GM12878 (cell line): Measurements from ENCODE around the gene GNAQ. TPM values are rescaled to one million over a fixed set of nuclear protein-coding genes. Genes with fewer than 3 reads are reported as not detected.

Experiments
- ATAC-seq: fragments of 200-7000 bp; cut with Tn5 transposase; 3 replicates; pipeline ENCODE4 v1.9.1; 2020; ENCODE audit warnings: mild to moderate bottlenecking, moderate library complexity
- BruUV-seq: library from RNA; stranded (reverse); fragments of 400-500 nt; replicated peaks from 2 replicates; lab custom pipeline; 2021; lab: Mats Ljungman, UMichigan
- CTCF ChIA-PET: fragments of 300-600 bp; sonication (Branson Sonifier 250); formaldehyde crosslinking; extraction: SDS; loops from one replicate; lab custom pipeline; 2021; ENCODE audit warnings: inconsistent platforms; lab: Yijun Ruan, JAX
- POLR2A ChIA-PET: fragments of 350-600 bp; formaldehyde crosslinking; extraction: SDS; loops from one replicate; lab custom pipeline; 2021; ENCODE audit warnings: inconsistent platforms; lab: Charles Lee
- RAD21 ChIA-PET: fragments of 300-600 bp; sonication (Branson Sonifier 250); formaldehyde crosslinking; loops from one replicate; lab custom pipeline; 2023; ENCODE audit warnings: antibody characterized with exemption; ENCODE audit not compliant: unreplicated experiment; lab: Charles Lee
- SMC1A ChIA-PET: fragments of 300-600 bp; sonication (Branson Sonifier 250); formaldehyde crosslinking; loops from one replicate; lab custom pipeline; 2023; ENCODE audit not compliant: unreplicated experiment, uncharacterized antibody; lab: Charles Lee
- DNase-seq: peaks from one replicate; pipeline ENCODE4 v3.0.0-alpha.2; 2011; ENCODE audit warnings: low read depth, low spot score
- FAIRE-seq: peaks from 3 replicates; lab custom pipeline; 2011; peaks lifted over from hg19 to GRCh38; lab: Jason Lieb, UNC
- H2AFZ ChIP-seq: 2 replicates; pipeline ENCODE4 v1.6.0; 2011; ENCODE audit warnings: low read depth, low read length, control low read depth; ENCODE audit not compliant: control insufficient read depth
- H3K27ac ChIP-seq: 2 replicates; pipeline ENCODE4 v1.5.1; 2011; ENCODE audit warnings: control low read depth; ENCODE audit not compliant: control insufficient read depth, insufficient read depth
- H3K27me3 ChIP-seq, 2 experiments: replicated peaks in 1 of 2; 2 replicates each; pipeline versions ENCODE4 v1.6.0 to v1.6.1; 2011; ENCODE audit warnings: low read length in 1 of 2; ENCODE audit not compliant: control insufficient read depth in 2 of 2, insufficient read depth in 2 of 2
- H3K36me3 ChIP-seq, 2 experiments: 2 replicates each; pipeline ENCODE4 v1.5.1; 2011; ENCODE audit warnings: low read length in 1 of 2; ENCODE audit not compliant: control insufficient read depth in 2 of 2, insufficient read depth in 2 of 2
- H3K4me1 ChIP-seq: 2 replicates; pipeline ENCODE4 v1.6.1; 2011; ENCODE audit warnings: mild to moderate bottlenecking, low read length, moderate library complexity, mixed read lengths; ENCODE audit not compliant: control insufficient read depth, insufficient read depth
- H3K4me2 ChIP-seq: 2 replicates; pipeline ENCODE4 v1.6.0; 2011; ENCODE audit warnings: control low read depth; ENCODE audit not compliant: control insufficient read depth, insufficient read depth
- H3K4me3 ChIP-seq: fragments of 200-600 bp; sonication (generic); 2 replicates; pipeline ENCODE4 v1.5.1; 2016
- H3K79me2 ChIP-seq: 2 replicates; pipeline ENCODE4 v1.6.0; 2011; ENCODE audit warnings: low read length; ENCODE audit not compliant: control insufficient read depth, insufficient read depth
- H3K9ac ChIP-seq: 2 replicates; pipeline ENCODE4 v1.8.0; 2011; ENCODE audit warnings: low read length, control low read depth, mixed read lengths; ENCODE audit not compliant: control insufficient read depth, insufficient read depth
- H3K9me3 ChIP-seq: replicated peaks from 3 replicates; pipeline ENCODE4 v1.5.1; 2011; ENCODE audit warnings: mild to moderate bottlenecking, low read length; ENCODE audit not compliant: control insufficient read depth, insufficient read depth
- H4K20me1 ChIP-seq: 2 replicates; pipeline ENCODE4 v1.6.0; 2011; ENCODE audit not compliant: control insufficient read depth, insufficient read depth
- BCL11A ChIP-seq: IDR thresholded peaks from 2 replicates; pipeline ENCODE4 v1.6.1; 2011; ENCODE audit warnings: low read depth, low read length
- BHLHE40 ChIP-seq, 2 experiments: fragments of 450-650 bp in 1 of 2; IDR thresholded peaks; 2 replicates each; pipeline ENCODE4 v1.6.1; 2011 to 2017; ENCODE audit warnings: low read depth in 2 of 2, borderline replicate concordance in 1 of 2, improper control_type of control experiment in 1 of 2, low read length in 1 of 2, mild to moderate bottlenecking in 1 of 2
- EGR1 ChIP-seq, 2 experiments: IDR thresholded peaks; 1 replicate in 1 of 2; 2 replicates in 1 of 2; pipeline ENCODE4 v1.6.1; 2011 to 2012; ENCODE audit warnings: low read depth in 2 of 2, low read length in 2 of 2, borderline replicate concordance in 1 of 2, mild to moderate bottlenecking in 1 of 2, moderate library complexity in 1 of 2
- EZH2 ChIP-seq: IDR thresholded peaks from 2 replicates; pipeline ENCODE4 v1.6.1; 2012; ENCODE audit warnings: low read depth, mild to moderate bottlenecking, control low read depth, inconsistent platforms, low read length, borderline replicate concordance; ENCODE audit not compliant: control insufficient read depth
- IKZF2 ChIP-seq, 2 experiments: fragments of 450-650 bp; IDR thresholded peaks; 2 replicates each; pipeline ENCODE4 v1.6.1; 2017; ENCODE audit warnings: mild to moderate bottlenecking in 2 of 2, moderate library complexity in 2 of 2
- MYC ChIP-seq: IDR thresholded peaks from 2 replicates; pipeline ENCODE4 v1.6.1; 2011; ENCODE audit warnings: mild to moderate bottlenecking, low read length, moderate library complexity, inconsistent platforms; ENCODE audit not compliant: insufficient read depth, insufficient replicate concordance, insufficient read length, severe bottlenecking
- RELB ChIP-seq: fragments of 450-650 bp; IDR thresholded peaks from 2 replicates; pipeline ENCODE4 v1.6.1; 2017; ENCODE audit warnings: low read depth, mild to moderate bottlenecking, moderate library complexity
- SPI1 ChIP-seq: IDR thresholded peaks from 2 replicates; pipeline ENCODE4 v1.6.1; 2011; ENCODE audit warnings: low read depth, mild to moderate bottlenecking, low read length, moderate library complexity, borderline replicate concordance; ENCODE audit not compliant: insufficient read depth
- USF2 ChIP-seq: IDR thresholded peaks from 2 replicates; pipeline ENCODE4 v1.6.1; 2011; ENCODE audit warnings: low read depth, low read length, improper control_type of control experiment, borderline replicate concordance
- ZNF274 ChIP-seq: IDR thresholded peaks from one replicate; pipeline ENCODE4 v1.8.0; 2011; ENCODE audit not compliant: insufficient read length, insufficient read depth
- WGBS: methylation state at CpG from one replicate; pipeline ENCODE4 v1.1.6; 2016; ENCODE audit warnings: low lambda C conversion rate; ENCODE audit not compliant: insufficient replicate concordance, insufficient coverage; ENCODE audit errors: missing lambda C conversion rate; 5-methylcytosine and 5-hydroxymethylcytosine counted together
- in situ Hi-C: fragments of 300-500 bp; cut with MboI; formaldehyde crosslinking; loops from 9 replicates; pipeline ENCODE4 v1.14.3; 2018; ENCODE audit warnings: mixed read lengths
- intact Hi-C: fragments of 100-400 bp; cut with micrococcal nuclease; formaldehyde crosslinking; loops from one replicate; pipeline ENCODE4 v1.14.2; 2022; ENCODE audit not compliant: unreplicated experiment
- polyA plus RNA-seq, 11 experiments: library from polyadenylated mRNA; depleted of rRNA in 4 of 11; unstranded in 6 of 11; stranded (reverse) in 5 of 11; fragments of >200 nt; fragmentation: Nextera tagmentation in 4 of 11; fragmentation: Illumina TruSeq in 1 of 11; extraction: Ambion mirVana in 4 of 11; extraction: Trizol in 1 of 11; gene quantifications; 1 replicate in 1 of 11; 2 replicates in 10 of 11; pipeline versions ENCODE4 v1.2.1 to v1.2.3, GENCODE V29; 2011 to 2016; ENCODE audit warnings: inconsistent platforms in 2 of 11, missing spikeins in 2 of 11, low read depth in 1 of 11
- total RNA-seq, 4 experiments: library from RNA; depleted of rRNA in 3 of 4; stranded (reverse); fragments of >200 nt in 3 of 4; fragmentation: Illumina TruSeq in 1 of 4; extraction: Trizol in 1 of 4; gene quantifications; 2 replicates each; pipeline versions ENCODE4 v1.2.1 to v1.2.3, GENCODE V29; 2013 to 2021

The GNAQ gene
- total and polyA plus RNA-seq, 10 of the 15 experiments (the other 5 are each of a cell fraction or from before 2014, with no cell fraction given), result 0.15 to 47.2 (median 0.49) TPM

- TF ChIP-seq MYC, result no peak
- no peak for TF ChIP-seq EZH2
Observed at GRCh38 chr9:78050421-78050820, 18.8 kb upstream of the GNAQ start (continued).

GRCh38 chr9:78049484-78049883 is 17.9 kb upstream of the GNAQ start:
- in situ Hi-C loops (no loop called here), intact Hi-C loops (loop anchor here (5.0 kb wide), 1 partner anchor 43 kb away; no protein-coding TSS in a partner anchor)
- TF ChIP-seq ZNF274, result no peak
- no peak for TF ChIP-seq USF2
- TF ChIP-seq BHLHE40 (IDR thresholded peaks at IDR 0.05; ENCODE audit: borderline replicate concordance in 1 of 2, low read depth in 2 of 2, low read length in 1 of 2), result no peak
- TF ChIP-seq RELB, result no peak
- TF ChIP-seq IKZF2 (IDR thresholded peaks at IDR 0.05), result no peak
- no peak for TF ChIP-seq BCL11A
- no peak for TF ChIP-seq EGR1 (IDR thresholded peaks at IDR 0.05; ENCODE audit: borderline replicate concordance in 1 of 2, low read depth in 2 of 2, low read length in 2 of 2)
- TF ChIP-seq SPI1, result no peak
- H3K4me1 ChIP-seq, result no peaks in the 10 kb centered on the region
- CTCF ChIA-PET, result no interaction called here
- BruUV-seq, result no TSS peak
- H3K4me3 ChIP-seq, result no peak overlapping the region
- RAD21 ChIA-PET, result no interaction called here
- H3K79me2 ChIP-seq, result no peaks in the 10 kb centered on the region
- no peaks in the 10 kb centered on the region for H3K9me3 ChIP-seq
- DNase-seq (no peak), FAIRE-seq (no peak), ATAC-seq (no peak)
- H2AFZ ChIP-seq, result no peak overlapping the region
- SMC1A ChIA-PET, result no interaction called here
- POLR2A ChIA-PET, result interaction anchor here (0.7 kb wide), 1 partner anchor 23 kb away, joined by 6 read pairs; no protein-coding TSS in a partner anchor
- H3K27ac ChIP-seq, result no peak overlapping the region
- H3K9ac ChIP-seq, result no peak overlapping the region
- no peaks in the 10 kb centered on the region for H3K36me3 ChIP-seq
- no peak overlapping the region for H3K4me2 ChIP-seq
- no peaks in the 10 kb centered on the region for H4K20me1 ChIP-seq
- WGBS, result 69% methylated on average over 3 of the region's 3 CpGs
- no peaks in the 10 kb centered on the region for H3K27me3 ChIP-seq
